H9 (cell line): ENCODE results near the gene PDZD2. TPM values are rescaled to one million over a fixed set of nuclear protein-coding genes. Genes with fewer than 3 reads are reported as not detected.

Experiments used
- DNase-seq: peaks from one replicate; pipeline ENCODE4 v3.0.0-alpha.2; 2017
- H2AFZ ChIP-seq: one replicate; pipeline ENCODE4 v1.6.1; 2013; ENCODE audit warnings: mild to moderate bottlenecking, low read length, control low read depth, moderate library complexity
- H2AK5ac ChIP-seq: 2 replicates; pipeline ENCODE4 v1.6.1; 2013; ENCODE audit warnings: low read length, control low read depth, mixed read lengths; ENCODE audit not compliant: insufficient read length
- H2BK120ac ChIP-seq: one replicate; pipeline ENCODE4 v1.6.1; 2013; ENCODE audit warnings: low read depth, mild to moderate bottlenecking, low read length, control low read depth, inconsistent platforms; ENCODE audit not compliant: poor library complexity, severe bottlenecking
- H2BK12ac ChIP-seq: 2 replicates; pipeline ENCODE4 v1.6.1; 2013; ENCODE audit warnings: low read length, control low read depth, mixed read lengths, low read depth; ENCODE audit not compliant: insufficient read length
- H2BK15ac ChIP-seq: 2 replicates; pipeline ENCODE4 v1.6.1; 2013; ENCODE audit warnings: low read depth, low read length, control low read depth
- H2BK20ac ChIP-seq: one replicate; pipeline ENCODE4 v1.6.1; 2013; ENCODE audit warnings: low read depth, mild to moderate bottlenecking, low read length, control low read depth, inconsistent platforms; ENCODE audit not compliant: poor library complexity, severe bottlenecking
- H2BK5ac ChIP-seq: 2 replicates; pipeline ENCODE4 v1.6.1; 2013; ENCODE audit warnings: low read length, control low read depth, mixed read lengths; ENCODE audit not compliant: insufficient read length
- H3K14ac ChIP-seq: 2 replicates; pipeline ENCODE4 v1.6.1; 2013; ENCODE audit warnings: low read length, control low read depth; ENCODE audit not compliant: insufficient read depth
- H3K18ac ChIP-seq: 2 replicates; pipeline ENCODE4 v1.6.1; 2013; ENCODE audit warnings: low read depth, mild to moderate bottlenecking, mixed read lengths, low read length, control low read depth; ENCODE audit not compliant: insufficient read length
- H3K23ac ChIP-seq: 2 replicates; pipeline ENCODE4 v1.6.1; 2013; ENCODE audit warnings: low read length, control low read depth, mixed read lengths, low read depth; ENCODE audit not compliant: insufficient read length
- H3K23me2 ChIP-seq: 2 replicates; pipeline ENCODE4 v1.6.1; 2013; ENCODE audit warnings: low read depth, mild to moderate bottlenecking, mixed read lengths, low read length, control low read depth; ENCODE audit not compliant: insufficient read length, poor library complexity, severe bottlenecking
- H3K27ac ChIP-seq: 2 replicates; pipeline ENCODE4 v1.5.1; 2013; ENCODE audit warnings: low read length, control low read depth, mixed read lengths, low read depth; ENCODE audit not compliant: insufficient read length
- H3K27me3 ChIP-seq: 2 replicates; pipeline ENCODE4 v1.6.1; 2013; ENCODE audit warnings: low read length, control low read depth, inconsistent platforms; ENCODE audit not compliant: insufficient read depth
- H3K4ac ChIP-seq: 2 replicates; pipeline ENCODE4 v1.6.1; 2013; ENCODE audit warnings: low read depth, mild to moderate bottlenecking, control low read depth, inconsistent platforms, low read length, moderate library complexity
- H3K4me1 ChIP-seq: 2 replicates; pipeline ENCODE4 v1.6.1; 2013; ENCODE audit warnings: low read length, control low read depth, inconsistent platforms; ENCODE audit not compliant: insufficient read depth
- H3K4me2 ChIP-seq: 2 replicates; pipeline ENCODE4 v1.6.1; 2013; ENCODE audit warnings: low read length, control low read depth, mixed read lengths; ENCODE audit not compliant: insufficient read length, insufficient read depth
- H3K56ac ChIP-seq: 2 replicates; pipeline ENCODE4 v1.6.1; 2013; ENCODE audit warnings: low read depth, mild to moderate bottlenecking, mixed read lengths, low read length, control low read depth; ENCODE audit not compliant: insufficient read length
- H3K79me1 ChIP-seq: 2 replicates; pipeline ENCODE4 v1.6.1; 2013; ENCODE audit warnings: low read depth, mild to moderate bottlenecking, moderate library complexity, low read length, control low read depth, inconsistent platforms; ENCODE audit not compliant: insufficient read depth, poor library complexity, severe bottlenecking
- H3K79me2 ChIP-seq: 2 replicates; pipeline ENCODE4 v1.6.1; 2013; ENCODE audit warnings: low read length, control low read depth, inconsistent platforms; ENCODE audit not compliant: insufficient read depth
- H3K9ac ChIP-seq: 2 replicates; pipeline ENCODE4 v1.6.1; 2013; ENCODE audit warnings: low read length, control low read depth, mixed read lengths; ENCODE audit not compliant: insufficient read length; ENCODE audit errors: extremely low read depth
- H3K9me3 ChIP-seq: one replicate; pipeline ENCODE4 v1.6.1; 2013; ENCODE audit warnings: low read depth, low read length, inconsistent platforms; ENCODE audit not compliant: control insufficient read depth
- H3T11ph ChIP-seq: one replicate; pipeline ENCODE4 v1.6.1; 2013; ENCODE audit warnings: mild to moderate bottlenecking, low read length, control low read depth, inconsistent platforms
- H4K20me1 ChIP-seq: one replicate; pipeline ENCODE4 v1.6.1; 2013; ENCODE audit not compliant: control insufficient read depth, insufficient read length, insufficient read depth
- H4K5ac ChIP-seq: 2 replicates; pipeline ENCODE4 v1.6.1; 2013; ENCODE audit warnings: low read depth, mild to moderate bottlenecking, mixed read lengths, low read length, control low read depth; ENCODE audit not compliant: insufficient read length
- H4K8ac ChIP-seq: replicated peaks from 2 replicates; pipeline ENCODE4 v1.6.1; 2013; ENCODE audit warnings: low read length, control low read depth, mixed read lengths, low read depth; ENCODE audit not compliant: insufficient read length
- H4K91ac ChIP-seq: 2 replicates; pipeline ENCODE4 v1.6.1; 2013; ENCODE audit warnings: low read depth, mild to moderate bottlenecking, moderate library complexity, mixed read lengths, low read length, control low read depth; ENCODE audit not compliant: insufficient read length
- H3K27ac Mint-ChIP-seq, 3 experiments: 2 replicates in 2 of 3; 3 replicates in 1 of 3; pipeline ENCODE4 v1.8.0; 2020 to 2021; ENCODE audit warnings: mixed read lengths in 3 of 3, mild to moderate bottlenecking in 1 of 3, moderate library complexity in 1 of 3
- H3K27me3 Mint-ChIP-seq: 2 replicates; pipeline ENCODE4 v1.8.0; 2021; ENCODE audit warnings: low read depth, mild to moderate bottlenecking, moderate library complexity, mixed read lengths
- H3K36me3 Mint-ChIP-seq, 3 experiments: 2 replicates in 2 of 3; 3 replicates in 1 of 3; pipeline ENCODE4 v1.8.0; 2020 to 2021; ENCODE audit warnings: low read depth in 3 of 3, mixed read lengths in 3 of 3; ENCODE audit not compliant: insufficient read depth in 1 of 3
- H3K4me1 Mint-ChIP-seq, 2 experiments: 2 replicates each; pipeline ENCODE4 v1.8.0; 2020; ENCODE audit warnings: mixed read lengths in 2 of 2
- H3K4me3 Mint-ChIP-seq, 2 experiments: 2 replicates in 1 of 2; 3 replicates in 1 of 2; pipeline ENCODE4 v1.8.0; 2020 to 2021; ENCODE audit warnings: mild to moderate bottlenecking in 2 of 2, mixed read lengths in 2 of 2, moderate library complexity in 1 of 2
- H3K9me3 Mint-ChIP-seq, 2 experiments: 2 replicates in 1 of 2; 3 replicates in 1 of 2; pipeline ENCODE4 v1.8.0; 2020; ENCODE audit warnings: mild to moderate bottlenecking in 2 of 2, mixed read lengths in 2 of 2, moderate library complexity in 1 of 2
- WGBS: extraction: QIAGEN DNeasy Blood & Tissue Kit; methylation state at CpG from one replicate; pipeline ENCODE4 v1.1.7; 2013; ENCODE audit warnings: missing lambda C conversion rate, low lambda C conversion rate, mixed read lengths; ENCODE audit not compliant: insufficient read length; ENCODE audit errors: extremely low coverage; 5-methylcytosine and 5-hydroxymethylcytosine counted together
- total RNA-seq: library from RNA; stranded (reverse); gene quantifications from 2 replicates; pipeline ENCODE4 v1.2.1, GENCODE V29; 2021
- TF ChIP-seq, protein P1 (sequence below): fragments of 200-600 bp; sonication (generic); conservative IDR thresholded peaks from 3 replicates; pipeline ENCODE4 v1.8.0; 2021; ENCODE audit warnings: antibody characterized with exemption, mild to moderate bottlenecking

Gene PDZD2
- total RNA-seq, 1 experiment from 2014 or later, result 9.9 TPM

DNA sequence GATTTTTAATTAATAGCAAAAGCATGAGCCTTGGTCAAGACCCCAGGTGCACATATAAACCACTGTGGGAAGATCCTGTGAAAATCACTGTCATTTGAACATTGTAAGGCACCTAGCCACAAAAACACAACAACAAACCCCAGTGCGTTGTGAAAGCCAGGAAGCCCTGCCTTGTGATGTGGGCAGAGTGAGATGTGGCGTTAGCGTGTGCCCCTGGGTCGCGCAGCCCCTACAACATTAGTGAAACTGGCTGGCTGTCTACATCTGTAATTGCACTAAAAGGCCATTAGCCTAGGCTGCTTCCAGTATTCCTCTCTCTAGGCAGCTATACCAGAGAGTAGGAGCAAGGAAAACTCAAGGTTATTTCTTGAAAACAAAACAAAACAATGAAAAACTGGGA lies 21.1 kb upstream of the PDZD2 start:
- WGBS, result no CpG with 5 or more reads among the region's 5 CpGs

More for the DNA sequence above, 21.1 kb upstream of the PDZD2 start:
- Histone ChIP-seq H3K14ac (no peak overlapping the region), H3K23ac (no peak overlapping the region), H2AK5ac (no peak overlapping the region), H3K27me3 (no peaks in the 10 kb centered on the region), H2BK120ac (no peak overlapping the region), H2AFZ (peak overlapping the region; percentile 15), H3K4ac (no peak overlapping the region), H3K79me1 (no peaks in the 10 kb centered on the region), H3K27ac (no peak overlapping the region), H3K18ac (no peak overlapping the region), H2BK15ac (no peak overlapping the region), H4K8ac (no peak overlapping the region), H4K5ac (no peak overlapping the region), H2BK12ac (no peak overlapping the region), H3K4me1 (peaks cover 15% of the 10 kb centered on the region), H3K4me2 (no peak overlapping the region), H3K9me3 (no peaks in the 10 kb centered on the region), H4K91ac (no peak overlapping the region), H3K79me2 (no peaks in the 10 kb centered on the region), H2BK5ac (no peak overlapping the region), H4K20me1 (no peaks in the 10 kb centered on the region), H3T11ph (no peak overlapping the region), H3K23me2 (no peaks in the 10 kb centered on the region), H3K56ac (no peak overlapping the region), H2BK20ac (no peak overlapping the region), H3K9ac (no peak overlapping the region)
- DNase-seq, result no peak
- TF ChIP-seq, protein P1, sequence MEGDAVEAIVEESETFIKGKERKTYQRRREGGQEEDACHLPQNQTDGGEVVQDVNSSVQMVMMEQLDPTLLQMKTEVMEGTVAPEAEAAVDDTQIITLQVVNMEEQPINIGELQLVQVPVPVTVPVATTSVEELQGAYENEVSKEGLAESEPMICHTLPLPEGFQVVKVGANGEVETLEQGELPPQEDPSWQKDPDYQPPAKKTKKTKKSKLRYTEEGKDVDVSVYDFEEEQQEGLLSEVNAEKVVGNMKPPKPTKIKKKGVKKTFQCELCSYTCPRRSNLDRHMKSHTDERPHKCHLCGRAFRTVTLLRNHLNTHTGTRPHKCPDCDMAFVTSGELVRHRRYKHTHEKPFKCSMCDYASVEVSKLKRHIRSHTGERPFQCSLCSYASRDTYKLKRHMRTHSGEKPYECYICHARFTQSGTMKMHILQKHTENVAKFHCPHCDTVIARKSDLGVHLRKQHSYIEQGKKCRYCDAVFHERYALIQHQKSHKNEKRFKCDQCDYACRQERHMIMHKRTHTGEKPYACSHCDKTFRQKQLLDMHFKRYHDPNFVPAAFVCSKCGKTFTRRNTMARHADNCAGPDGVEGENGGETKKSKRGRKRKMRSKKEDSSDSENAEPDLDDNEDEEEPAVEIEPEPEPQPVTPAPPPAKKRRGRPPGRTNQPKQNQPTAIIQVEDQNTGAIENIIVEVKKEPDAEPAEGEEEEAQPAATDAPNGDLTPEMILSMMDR, result no peak
- Mint-ChIP-seq H3K27ac (peak overlapping the region in 2 of 3 experiments; percentile 51 to 69; a peak in 3 of 7 replicates), H3K4me1 (peaks cover 36 to 42% of the 10 kb centered on the region in 2 experiments), H3K27me3 (no peaks in the 10 kb centered on the region), H3K36me3 (peaks cover 0 to 6% (median 0%) of the 10 kb centered on the region in 3 experiments; a peak in 2 of 7 replicates), H3K9me3 (peaks cover 5 to 13% of the 10 kb centered on the region in 2 experiments; a peak in 4 of 5 replicates), H3K4me3 (no peak overlapping the region; a peak in 1 of 5 replicates)
